ENCODE data around the gene MRPL40.

MRPL40 gene

DNA sequence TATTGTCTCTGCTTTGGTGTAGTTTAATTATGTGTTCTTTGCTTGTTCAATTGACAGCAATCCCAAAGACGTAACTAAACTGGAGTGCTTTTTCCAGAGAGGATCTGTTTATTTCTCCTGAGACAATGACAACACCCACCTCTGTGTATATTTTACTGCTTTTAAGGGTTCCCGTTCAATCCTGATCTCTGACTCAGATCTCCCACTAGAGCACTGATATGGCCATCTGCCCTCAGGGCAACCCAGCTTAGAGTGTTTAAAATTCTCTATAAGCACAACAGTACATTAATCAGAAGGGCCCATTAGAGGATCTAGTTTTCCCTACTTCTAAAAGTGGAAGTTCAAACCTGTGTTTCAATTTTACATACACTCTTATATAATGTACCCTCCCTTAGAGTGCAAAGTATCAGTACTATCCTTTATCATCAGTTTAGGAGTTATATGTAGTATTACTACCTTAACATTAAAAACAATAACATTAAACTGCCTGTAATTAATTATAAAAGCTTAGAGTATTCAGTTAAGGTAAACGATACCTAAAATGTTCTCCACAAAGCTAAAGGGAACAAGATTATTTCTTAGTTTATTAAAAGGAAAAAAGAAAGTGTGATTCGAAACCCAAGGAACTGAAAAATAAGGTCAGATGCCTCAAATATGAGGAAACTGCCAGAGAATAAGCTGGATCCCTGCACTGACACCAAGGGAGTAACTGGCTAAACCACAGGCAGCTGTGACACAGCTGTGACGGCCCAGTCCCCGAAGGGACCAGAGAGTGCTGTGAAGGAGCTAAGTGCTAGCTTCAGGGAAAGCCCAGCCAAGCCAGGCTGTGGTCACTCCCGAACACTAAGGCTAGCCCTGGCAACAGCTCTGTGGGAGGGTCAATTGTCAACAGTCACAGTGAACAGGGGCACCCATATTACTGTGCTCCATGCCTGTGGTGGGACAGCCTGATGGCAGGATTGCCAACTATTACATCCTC lies 31.4 kb downstream of the MRPL40 start:
- Mint-ChIP-seq H3K27ac (peak overlapping the region; percentile 12), H3K27me3 (ENCODE audit: low read depth, poor library complexity) (no peaks in the 10 kb centered on the region), H3K4me3 (no peak overlapping the region), H3K9me3 (no peaks in the 10 kb centered on the region), H3K36me3 (ENCODE audit: low read depth) (peaks cover 38% of the 10 kb centered on the region), H3K4me1 (no peaks in the 10 kb centered on the region)
- no peak for DNase-seq
- TF ChIP-seq, protein P1, sequence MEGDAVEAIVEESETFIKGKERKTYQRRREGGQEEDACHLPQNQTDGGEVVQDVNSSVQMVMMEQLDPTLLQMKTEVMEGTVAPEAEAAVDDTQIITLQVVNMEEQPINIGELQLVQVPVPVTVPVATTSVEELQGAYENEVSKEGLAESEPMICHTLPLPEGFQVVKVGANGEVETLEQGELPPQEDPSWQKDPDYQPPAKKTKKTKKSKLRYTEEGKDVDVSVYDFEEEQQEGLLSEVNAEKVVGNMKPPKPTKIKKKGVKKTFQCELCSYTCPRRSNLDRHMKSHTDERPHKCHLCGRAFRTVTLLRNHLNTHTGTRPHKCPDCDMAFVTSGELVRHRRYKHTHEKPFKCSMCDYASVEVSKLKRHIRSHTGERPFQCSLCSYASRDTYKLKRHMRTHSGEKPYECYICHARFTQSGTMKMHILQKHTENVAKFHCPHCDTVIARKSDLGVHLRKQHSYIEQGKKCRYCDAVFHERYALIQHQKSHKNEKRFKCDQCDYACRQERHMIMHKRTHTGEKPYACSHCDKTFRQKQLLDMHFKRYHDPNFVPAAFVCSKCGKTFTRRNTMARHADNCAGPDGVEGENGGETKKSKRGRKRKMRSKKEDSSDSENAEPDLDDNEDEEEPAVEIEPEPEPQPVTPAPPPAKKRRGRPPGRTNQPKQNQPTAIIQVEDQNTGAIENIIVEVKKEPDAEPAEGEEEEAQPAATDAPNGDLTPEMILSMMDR (IDR thresholded peaks at IDR 0.05) = no peak

DNA sequence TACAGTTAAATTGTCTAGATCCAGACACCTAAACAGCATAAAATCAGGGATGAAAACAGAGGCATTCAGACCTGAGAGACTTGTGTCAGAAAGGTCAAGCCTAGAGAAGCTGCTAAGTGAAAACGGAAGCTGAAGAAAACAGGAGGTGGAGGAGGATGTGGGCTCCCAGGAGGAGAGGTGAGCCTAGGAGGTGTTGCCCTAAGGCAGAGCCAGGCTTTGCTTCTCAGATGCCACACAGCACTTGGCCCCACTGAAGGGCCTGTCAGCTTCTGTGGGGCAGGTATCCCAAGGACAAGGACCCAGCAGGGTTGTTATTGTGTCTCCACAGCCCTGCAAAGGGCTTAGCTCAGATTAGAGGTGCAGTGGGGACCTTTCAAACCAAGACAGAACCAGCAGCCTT lies 32.2 kb downstream of the MRPL40 start:
- no peak overlapping the region for H3K27ac Mint-ChIP-seq
- H3K36me3 Mint-ChIP-seq (ENCODE audit: low read depth) = peaks cover 42% of the 10 kb centered on the region
- DNase-seq = no peak
- H3K27me3 Mint-ChIP-seq (ENCODE audit: low read depth, poor library complexity) = no peaks in the 10 kb centered on the region
- H3K4me1 Mint-ChIP-seq = no peaks in the 10 kb centered on the region
- H3K4me3 Mint-ChIP-seq = no peak overlapping the region
- no peaks in the 10 kb centered on the region for H3K9me3 Mint-ChIP-seq
- TF ChIP-seq, protein P1 (IDR thresholded peaks at IDR 0.05) = no peak

DNA sequence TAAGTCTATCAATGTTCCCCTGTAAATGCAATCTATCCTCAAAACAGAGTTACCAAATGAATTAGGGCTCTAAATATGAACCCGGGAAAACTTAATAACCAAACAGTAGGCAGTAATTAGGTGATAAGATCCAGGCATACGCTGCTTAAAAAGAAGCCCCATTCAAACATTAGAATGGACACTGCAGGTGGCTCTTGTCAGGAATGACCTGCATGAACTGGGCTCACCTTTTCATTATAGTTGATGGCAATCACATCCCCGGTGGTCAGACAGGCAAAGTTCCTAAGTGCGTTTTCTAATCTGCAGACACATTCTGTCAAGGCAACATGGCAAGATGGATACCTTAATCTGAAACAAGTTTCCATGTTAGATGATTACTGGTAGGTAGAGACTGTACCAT lies 32.6 kb downstream of the MRPL40 start:
- DNase-seq = no peak
- no peaks in the 10 kb centered on the region for H3K27me3 Mint-ChIP-seq (ENCODE audit: low read depth, poor library complexity)

DNA sequence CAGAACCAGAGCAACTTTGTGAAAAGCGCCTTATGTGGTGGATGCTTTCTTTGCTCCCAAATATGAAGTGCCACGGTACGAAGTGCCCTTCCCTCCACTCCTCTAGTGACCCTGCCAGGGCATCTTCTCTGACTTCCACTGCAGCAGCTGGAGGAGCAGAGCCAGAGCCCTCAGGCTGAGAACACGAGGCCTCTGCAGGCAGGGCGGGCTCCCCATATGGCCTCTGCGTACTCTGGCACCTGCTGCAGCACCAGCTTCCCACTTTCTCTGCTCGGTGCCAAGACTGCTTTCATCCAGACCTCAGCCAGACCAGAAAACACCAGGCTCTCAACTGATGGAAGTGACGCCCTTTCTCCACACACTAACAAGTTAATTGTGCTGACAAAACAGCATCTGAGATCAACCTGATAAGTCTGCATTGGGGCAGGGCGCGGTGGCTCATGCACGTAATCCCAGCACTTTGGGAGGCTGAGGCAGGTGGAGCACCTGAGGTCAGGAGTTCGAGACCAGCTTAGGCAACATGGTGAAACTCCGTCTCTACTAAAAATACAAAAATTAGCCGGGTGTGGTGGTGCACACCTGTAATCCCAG lies 33.9 kb downstream of the MRPL40 start:
- H3K4me1 Mint-ChIP-seq = no peaks in the 10 kb centered on the region
- peaks cover 41% of the 10 kb centered on the region for H3K36me3 Mint-ChIP-seq (ENCODE audit: low read depth)
- H3K27me3 Mint-ChIP-seq (ENCODE audit: low read depth, poor library complexity) = no peaks in the 10 kb centered on the region
- no peak overlapping the region for H3K4me3 Mint-ChIP-seq
- H3K9me3 Mint-ChIP-seq = no peaks in the 10 kb centered on the region
- H3K27ac Mint-ChIP-seq = no peak overlapping the region
- no peak for DNase-seq
- TF ChIP-seq, protein P1 (IDR thresholded peaks at IDR 0.05) = no peak

More for the DNA sequence above, 32.6 kb downstream of the MRPL40 start:
- TF ChIP-seq, protein P1 (IDR thresholded peaks at IDR 0.05) = no peak
- Mint-ChIP-seq H3K9me3 (no peaks in the 10 kb centered on the region), H3K27ac (no peak overlapping the region), H3K4me3 (no peak overlapping the region), H3K36me3 (ENCODE audit: low read depth) (peaks cover 44% of the 10 kb centered on the region), H3K4me1 (no peaks in the 10 kb centered on the region)

DNA sequence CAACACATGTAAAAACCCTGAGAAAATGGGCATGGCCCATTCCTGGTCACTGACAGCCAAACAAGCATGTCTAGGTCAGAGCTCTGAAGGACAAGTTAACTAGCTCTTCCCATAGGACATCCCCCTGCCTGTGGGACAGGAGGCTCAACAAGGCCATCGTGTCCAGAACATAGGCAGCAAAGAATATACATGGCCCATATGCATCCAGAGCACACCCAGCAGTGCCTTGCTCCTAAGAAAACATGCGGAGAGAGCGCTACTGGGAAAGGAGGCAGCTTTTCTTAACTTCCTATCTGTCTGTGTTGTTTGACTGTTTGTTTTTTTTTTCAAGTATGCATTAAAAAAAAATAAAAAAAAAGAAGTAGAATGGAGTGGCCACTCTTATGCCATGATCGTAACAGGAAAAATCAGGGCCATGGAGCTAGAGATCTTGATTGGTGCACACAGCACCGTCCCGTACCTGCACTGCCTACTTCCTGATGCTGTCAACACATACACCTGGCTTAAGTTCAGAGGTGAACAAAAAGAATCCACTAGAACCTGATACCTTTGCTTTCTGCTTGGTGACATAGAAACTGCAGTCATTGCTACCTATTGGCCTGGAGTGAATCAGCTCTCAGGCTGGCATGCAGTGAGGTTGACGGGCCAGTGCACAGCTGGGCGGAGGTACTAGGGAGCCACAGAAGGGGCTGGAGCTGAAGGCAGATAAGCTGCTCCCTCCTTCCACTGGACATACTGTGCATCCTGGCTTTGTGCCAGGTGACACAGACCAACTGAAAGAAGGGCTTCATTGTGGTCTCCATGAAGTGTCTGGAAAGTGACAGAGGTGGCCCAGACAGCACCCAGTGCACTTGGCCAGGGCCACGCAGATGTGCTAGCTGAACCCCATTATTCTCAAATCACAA lies 34.8 kb downstream of the MRPL40 start:
- no peaks in the 10 kb centered on the region for H3K4me1 Mint-ChIP-seq
- DNase-seq = no peak
- no peak overlapping the region for H3K4me3 Mint-ChIP-seq
- H3K36me3 Mint-ChIP-seq (ENCODE audit: low read depth) = peaks cover 42% of the 10 kb centered on the region
- H3K27me3 Mint-ChIP-seq (ENCODE audit: low read depth, poor library complexity) = no peaks in the 10 kb centered on the region
- TF ChIP-seq, protein P1 (IDR thresholded peaks at IDR 0.05) = no peak
- no peak overlapping the region for H3K27ac Mint-ChIP-seq
- H3K9me3 Mint-ChIP-seq = no peaks in the 10 kb centered on the region

Data from nephron progenitor cell (in vitro differentiated cells).